ENCODE measurements around the gene NAT14. TPM values are rescaled to one million over a fixed set of nuclear protein-coding genes. Genes with fewer than 3 reads are reported as not detected.

The NAT14 gene
- total RNA-seq, 4 donors from 2014 or later = 5.1 to 28.3 (median 12.2) TPM

DNA sequence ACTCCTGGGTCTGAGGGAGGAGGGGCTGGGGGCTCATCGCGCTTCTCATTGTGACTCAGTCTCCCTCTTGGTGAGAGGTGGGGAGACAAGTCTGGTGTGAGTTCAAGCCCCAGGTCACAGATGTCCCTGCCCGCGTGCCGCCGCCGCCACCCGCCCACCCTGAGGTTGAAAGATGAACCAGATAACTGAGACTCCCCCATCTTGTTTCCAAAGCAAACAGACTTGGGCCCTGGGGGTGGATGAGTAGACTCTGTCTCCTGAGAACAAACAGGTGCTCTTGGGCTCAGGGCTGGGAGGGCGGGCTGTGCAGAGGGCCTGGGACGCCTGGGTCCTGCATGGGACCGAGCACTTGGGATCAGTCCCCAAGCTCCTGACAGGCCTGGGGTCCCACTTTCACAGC is 51.4 kb downstream of the NAT14 start:
- H3K4me3 ChIP-seq (replicated peaks in 1 of 3) = no peak overlapping the region
- no peaks in the 10 kb centered on the region for H3K36me3 ChIP-seq
- TF ChIP-seq, protein P1, sequence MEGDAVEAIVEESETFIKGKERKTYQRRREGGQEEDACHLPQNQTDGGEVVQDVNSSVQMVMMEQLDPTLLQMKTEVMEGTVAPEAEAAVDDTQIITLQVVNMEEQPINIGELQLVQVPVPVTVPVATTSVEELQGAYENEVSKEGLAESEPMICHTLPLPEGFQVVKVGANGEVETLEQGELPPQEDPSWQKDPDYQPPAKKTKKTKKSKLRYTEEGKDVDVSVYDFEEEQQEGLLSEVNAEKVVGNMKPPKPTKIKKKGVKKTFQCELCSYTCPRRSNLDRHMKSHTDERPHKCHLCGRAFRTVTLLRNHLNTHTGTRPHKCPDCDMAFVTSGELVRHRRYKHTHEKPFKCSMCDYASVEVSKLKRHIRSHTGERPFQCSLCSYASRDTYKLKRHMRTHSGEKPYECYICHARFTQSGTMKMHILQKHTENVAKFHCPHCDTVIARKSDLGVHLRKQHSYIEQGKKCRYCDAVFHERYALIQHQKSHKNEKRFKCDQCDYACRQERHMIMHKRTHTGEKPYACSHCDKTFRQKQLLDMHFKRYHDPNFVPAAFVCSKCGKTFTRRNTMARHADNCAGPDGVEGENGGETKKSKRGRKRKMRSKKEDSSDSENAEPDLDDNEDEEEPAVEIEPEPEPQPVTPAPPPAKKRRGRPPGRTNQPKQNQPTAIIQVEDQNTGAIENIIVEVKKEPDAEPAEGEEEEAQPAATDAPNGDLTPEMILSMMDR (IDR thresholded peaks at IDR 0.05) = no peak
- no peak for TF ChIP-seq POLR2A (IDR thresholded peaks at IDR 0.05)
- no peak for DNase-seq
- H3K9me3 ChIP-seq = no peaks in the 10 kb centered on the region
- H3K27me3 ChIP-seq = no peaks in the 10 kb centered on the region
- no peaks in the 10 kb centered on the region for H3K4me1 ChIP-seq
- intact Hi-C loops (cut with DNase I) = no loop called here
- no peak overlapping the region for H3K27ac ChIP-seq
- 81 to 93% methylated on average over 5 to 8 of the region's 11 CpGs for WGBS, 2 donors

Other genes with a start within 250 kb of the NAT14 start
- gene PPP6R1, start 226.2 kb upstream of the NAT14 start, total RNA-seq = 10 to 100 TPM; 26.1 to 99.8 (median 54.2) TPM
- 10 to 100 TPM; 24.2 to 48.4 (median 31.2) TPM for gene HSPBP1, start 205.1 kb upstream of the NAT14 start, total RNA-seq
- 1 to 10 TPM in 1 of 4 donors, under 1 TPM in 1, not detected in 2; 0.83 to 1.2 TPM for gene BRSK1, start 201.2 kb upstream of the NAT14 start, total RNA-seq
- gene TMEM150B, start 159.8 kb upstream of the NAT14 start, total RNA-seq = 1 to 10 TPM in 1 of 4 donors, not detected in 3; 1.3 TPM
- gene KMT5C, start 145.3 kb upstream of the NAT14 start, total RNA-seq = 10 to 100 TPM in 3 of 4 donors, 1 to 10 TPM in 1; 7.5 to 22.0 (median 15.4) TPM
- gene COX6B2, start 130.5 kb upstream of the NAT14 start, total RNA-seq = under 1 TPM in 1 of 4 donors, not detected in 3; 0.94 TPM
- gene GARIN5B, start 121.9 kb upstream of the NAT14 start, total RNA-seq = not detected
- gene IL11, start 114.7 kb upstream of the NAT14 start, total RNA-seq = not detected
- gene TMEM190, start 108.4 kb upstream of the NAT14 start, total RNA-seq = not detected
- gene TMEM238, start 100.9 kb upstream of the NAT14 start, total RNA-seq = 10 to 100 TPM in 3 of 4 donors, 1 to 10 TPM in 1; 6.3 to 73.5 (median 31.2) TPM
- 100 to 1,000 TPM; 156 to 404 (median 205) TPM for gene RPL28, start 99.3 kb upstream of the NAT14 start, total RNA-seq
- gene UBE2S, start 77.4 kb upstream of the NAT14 start, total RNA-seq = 10 to 100 TPM in 2 of 4 donors, 1 to 10 TPM in 2; 5.7 to 13.3 (median 9.8) TPM
- not detected for gene SHISA7, start 41.9 kb upstream of the NAT14 start, total RNA-seq
- 100 to 1,000 TPM in 2 of 4 donors, 10 to 100 TPM in 2; 52.1 to 178 (median 100) TPM for gene ISOC2, start 23.5 kb upstream of the NAT14 start, total RNA-seq
- not detected for gene C19orf85, start 20.4 kb upstream of the NAT14 start, total RNA-seq
- gene ZNF628, start 8.6 kb upstream of the NAT14 start, total RNA-seq = 10 to 100 TPM in 2 of 4 donors, 1 to 10 TPM in 2; 2.1 to 12.0 (median 6.5) TPM
- 1 to 10 TPM; 1.7 to 2.9 (median 2.2) TPM for gene SSC5D, start 3.2 kb downstream of the NAT14 start, total RNA-seq
- gene SBK2, start 51.9 kb downstream of the NAT14 start, total RNA-seq = not detected
- 10 to 100 TPM in 1 of 4 donors, under 1 TPM in 1, not detected in 2; 0.94 to 14.8 TPM for gene SBK3, start 60.4 kb downstream of the NAT14 start, total RNA-seq
- gene ZNF579, start 95.7 kb downstream of the NAT14 start, total RNA-seq = 1 to 10 TPM; 4.0 to 7.5 (median 6.6) TPM
- 10 to 100 TPM in 3 of 4 donors, 1 to 10 TPM in 1; 9.0 to 18.5 (median 14.0) TPM for gene FIZ1, start 114.3 kb downstream of the NAT14 start, total RNA-seq
- 10 to 100 TPM; 13.0 to 34.2 (median 28.9) TPM for gene ZNF524, start 115.1 kb downstream of the NAT14 start, total RNA-seq
- gene ZNF865, start 120.5 kb downstream of the NAT14 start, total RNA-seq = 10 to 100 TPM in 2 of 4 donors, 1 to 10 TPM in 2; 5.5 to 12.6 (median 9.1) TPM
- 10 to 100 TPM in 1 of 4 donors, 1 to 10 TPM in 3; 5.1 to 10.0 (median 8.7) TPM for gene ZNF784, start 139.4 kb downstream of the NAT14 start, total RNA-seq
- 10 to 100 TPM; 29.9 to 61.1 (median 44.8) TPM for gene ZNF580, start 155.8 kb downstream of the NAT14 start, total RNA-seq
- 10 to 100 TPM; 11.1 to 23.9 (median 15.8) TPM for gene ZNF581, start 158.5 kb downstream of the NAT14 start, total RNA-seq
- 10 to 100 TPM; 11.2 to 23.2 (median 20.7) TPM for gene CCDC106, start 163.0 kb downstream of the NAT14 start, total RNA-seq
- gene U2AF2, start 169.8 kb downstream of the NAT14 start, total RNA-seq = 100 to 1,000 TPM in 1 of 4 donors, 10 to 100 TPM in 3; 68.4 to 115 (median 85.7) TPM
- gene EPN1, start 190.0 kb downstream of the NAT14 start, total RNA-seq = 100 to 1,000 TPM in 1 of 4 donors, 10 to 100 TPM in 3; 34.8 to 102 (median 72.2) TPM